NOMO-1 (cell line): Measurements from ENCODE around the gene OAS1.

Experiments
- DNase-seq, 2 experiments: peaks; one replicate each; lab custom pipeline; 2025; ENCODE audit not compliant: unreplicated experiment in 2 of 2; lab: John Stamatoyannopoulos, UW

The OAS1 gene

GRCh38 chr12:112963227-112963861, 56.6 kb downstream of the OAS1 start:
- DNase-seq, result no peak

GRCh38 chr12:112964067-112964670, 57.4 kb downstream of the OAS1 start:
- no peak for DNase-seq

- DNase-seq, result no peak
These were observed 58.2 kb downstream of the OAS1 start for GRCh38 chr12:112964915-112965314.

- no peak for DNase-seq
These were observed 58.9 kb downstream of the OAS1 start for GRCh38 chr12:112965643-112966042.

- no peak for DNase-seq
These were observed 60.5 kb downstream of the OAS1 start for GRCh38 chr12:112967306-112967705.

- DNase-seq, result no peak
These were observed 61.1 kb downstream of the OAS1 start for GRCh38 chr12:112967858-112968257.
